Endodermal cell (in vitro differentiated cells): ENCODE data around the gene NDUFAF7. TPM values are rescaled to one million over a fixed set of nuclear protein-coding genes. Genes with fewer than 3 reads are reported as not detected.
"Not testable (repeated sequence)": the region's sequence is repeated elsewhere in the genome, so short reads cannot be mapped to it uniquely, and the experiment has no call there.

ENCODE experiments used
- DNase-seq: peaks from one replicate; pipeline ENCODE4 v3.0.0-alpha.2; 2017
- H3K27ac ChIP-seq: 2 replicates; pipeline ENCODE4 v1.5.1; 2013; ENCODE audit warnings: mild to moderate bottlenecking, low read depth, low read length, moderate library complexity
- H3K27me3 ChIP-seq: 2 replicates; pipeline ENCODE4 v1.6.1; 2013; ENCODE audit warnings: mild to moderate bottlenecking, low read length, moderate library complexity; ENCODE audit not compliant: insufficient read depth, control insufficient read depth, poor library complexity, severe bottlenecking
- H3K36me3 ChIP-seq: 2 replicates; pipeline ENCODE4 v1.7.0; 2013; ENCODE audit warnings: mild to moderate bottlenecking, low read length, moderate library complexity; ENCODE audit not compliant: control insufficient read depth, insufficient read depth
- H3K4me1 ChIP-seq: one replicate; pipeline ENCODE4 v1.7.0; 2013; ENCODE audit warnings: low read length; ENCODE audit not compliant: control insufficient read depth, insufficient read depth
- H3K4me3 ChIP-seq: 2 replicates; pipeline ENCODE4 v1.5.1; 2013; ENCODE audit warnings: mild to moderate bottlenecking, low read length, moderate library complexity
- H3K9ac ChIP-seq: 2 replicates; pipeline ENCODE4 v1.6.1; 2013; ENCODE audit warnings: mild to moderate bottlenecking, low read length, moderate library complexity; ENCODE audit not compliant: poor library complexity, severe bottlenecking; ENCODE audit errors: extremely low read depth
- H3K9me3 ChIP-seq: 2 replicates; pipeline ENCODE4 v1.6.1; 2013; ENCODE audit warnings: mild to moderate bottlenecking, low read length, moderate library complexity; ENCODE audit not compliant: control insufficient read depth
- H3K27ac Mint-ChIP-seq: 2 replicates; pipeline ENCODE4 v1.8.0; 2020; ENCODE audit warnings: mixed read lengths
- H3K27me3 Mint-ChIP-seq: 2 replicates; pipeline ENCODE4 v1.8.0; 2021; ENCODE audit warnings: mild to moderate bottlenecking, mixed read lengths; ENCODE audit not compliant: insufficient read depth
- H3K36me3 Mint-ChIP-seq: 2 replicates; pipeline ENCODE4 v1.8.0; 2020; ENCODE audit warnings: low read depth, mixed read lengths
- H3K4me1 Mint-ChIP-seq: 2 replicates; pipeline ENCODE4 v1.8.0; 2020; ENCODE audit warnings: mixed read lengths
- H3K4me3 Mint-ChIP-seq: 2 replicates; pipeline ENCODE4 v1.8.0; 2020; ENCODE audit warnings: mild to moderate bottlenecking, moderate library complexity, mixed read lengths
- H3K9me3 Mint-ChIP-seq: 2 replicates; pipeline ENCODE4 v1.8.0; 2020; ENCODE audit warnings: mild to moderate bottlenecking, mixed read lengths
- CTCF ChIP-seq: fragments of 200-600 bp; sonication (generic); conservative IDR thresholded peaks from 2 replicates; pipeline ENCODE4 v1.5.0; 2021; ENCODE audit warnings: antibody characterized with exemption, mild to moderate bottlenecking
- WGBS, 2 experiments: methylation state at CpG; one replicate each; pipeline versions ENCODE4 v1.1.5 to v1.1.7; 2013; ENCODE audit warnings: missing lambda C conversion rate in 2 of 2, mixed read lengths in 1 of 2; ENCODE audit not compliant: insufficient coverage in 1 of 2, insufficient read length in 1 of 2; 5-methylcytosine and 5-hydroxymethylcytosine counted together
- total RNA-seq, 2 donors: library from RNA; stranded (reverse); fragmentation: NEBNext Ultra II Directional in 1 of 2; extraction: Animal tissue kit (Norgen Biotek cat#: 25700) in 1 of 2; gene quantifications; 2 replicates in 1 of 2; 3 replicates in 1 of 2; pipeline ENCODE4 v1.2.1, GENCODE V29; 2021

The NDUFAF7 gene
- total RNA-seq, 2 donors from 2014 or later = 41.4 to 54.4 TPM

- H3K4me3 Mint-ChIP-seq = no peak overlapping the region
- H3K9me3 ChIP-seq = no peaks in the 10 kb centered on the region
Observed at GRCh38 chr2:37287966-37288365, 56.5 kb downstream of the NDUFAF7 start.

GRCh38 chr2:37291680-37292079 lies 60.2 kb downstream of the NDUFAF7 start:
- no peaks in the 10 kb centered on the region for H3K27me3 ChIP-seq
- H3K9ac ChIP-seq = no peak overlapping the region
- H3K27ac ChIP-seq = no peak overlapping the region
- no peak overlapping the region for H3K4me3 ChIP-seq
- H3K9me3 ChIP-seq = no peaks in the 10 kb centered on the region
- Mint-ChIP-seq H3K4me1 (peaks cover 2% of the 10 kb centered on the region), H3K9me3 (no peaks in the 10 kb centered on the region), H3K36me3 (peaks cover 55% of the 10 kb centered on the region), H3K27me3 (no peaks in the 10 kb centered on the region), H3K4me3 (no peak overlapping the region), H3K27ac (no peak overlapping the region)
- DNase-seq = no peak
- no peaks in the 10 kb centered on the region for H3K4me1 ChIP-seq
- WGBS, 2 experiments = 95 to 100% methylated on average over 1 to 2 of the region's 2 CpGs
- H3K36me3 ChIP-seq = peaks cover 78% of the 10 kb centered on the region
- TF ChIP-seq CTCF = no peak

More at GRCh38 chr2:37287966-37288365, 56.5 kb downstream of the NDUFAF7 start:
- H3K9me3 Mint-ChIP-seq = no peaks in the 10 kb centered on the region
- DNase-seq = no peak
- Histone ChIP-seq H3K36me3 (peaks cover 85% of the 10 kb centered on the region), H3K4me1 (no peaks in the 10 kb centered on the region), H3K9ac (no peak overlapping the region), H3K27ac (no peak overlapping the region), H3K4me3 (no peak overlapping the region), H3K27me3 (no peaks in the 10 kb centered on the region)
- peak; percentile 59 for TF ChIP-seq CTCF
- peaks cover 58% of the 10 kb centered on the region for H3K36me3 Mint-ChIP-seq
- no peak overlapping the region for H3K27ac Mint-ChIP-seq
- H3K4me1 Mint-ChIP-seq = no peaks in the 10 kb centered on the region
- 95 to 100% methylated on average over 1 to 2 of the region's 2 CpGs for WGBS, 2 experiments
- no peaks in the 10 kb centered on the region for H3K27me3 Mint-ChIP-seq

GRCh38 chr2:37294858-37295257 lies 63.4 kb downstream of the NDUFAF7 start:
- H3K4me1 ChIP-seq, H3K4me3 Mint-ChIP-seq, H3K27me3 Mint-ChIP-seq, H3K27me3 ChIP-seq, H3K27ac ChIP-seq, H3K27ac Mint-ChIP-seq, H3K9ac ChIP-seq, H3K9me3 ChIP-seq, H3K9me3 Mint-ChIP-seq, DNase-seq, H3K4me3 ChIP-seq: not testable (repeated sequence)
- H3K36me3 Mint-ChIP-seq = peaks cover 43% of the 10 kb centered on the region
- peaks cover 74% of the 10 kb centered on the region for H3K36me3 ChIP-seq
- WGBS, 2 experiments = 98% methylated on average over 2 of the region's 2 CpGs; no CpG with 5 or more reads in 1 of the 2 experiments
- H3K4me1 Mint-ChIP-seq = peaks cover 14% of the 10 kb centered on the region
